ENCODE measurements around the gene ARMCX6.

- TF ChIP-seq YY1 (IDR thresholded peaks at IDR 0.05; ENCODE audit: insufficient read depth, insufficient read length) (no peak), SUZ12 (IDR thresholded peaks at IDR 0.05; ENCODE audit: extremely low read depth, insufficient read depth, insufficient read length) (no peak)
Measured at GRCh38 chrX:101657495-101657894, 39.7 kb upstream of the ARMCX6 start.

Data from NT2/D1 (cell line).